H9 (cell line): ENCODE data around the gene RAB3IL1. TPM values are rescaled to one million over a fixed set of nuclear protein-coding genes. Genes with fewer than 3 reads are reported as not detected.

ENCODE experiments used
- DNase-seq: peaks from one replicate; pipeline ENCODE4 v3.0.0-alpha.2; 2017
- H2AFZ ChIP-seq: one replicate; pipeline ENCODE4 v1.6.1; 2013; ENCODE audit warnings: mild to moderate bottlenecking, low read length, control low read depth, moderate library complexity
- H2AK5ac ChIP-seq: 2 replicates; pipeline ENCODE4 v1.6.1; 2013; ENCODE audit warnings: low read length, control low read depth, mixed read lengths; ENCODE audit not compliant: insufficient read length
- H2BK120ac ChIP-seq: one replicate; pipeline ENCODE4 v1.6.1; 2013; ENCODE audit warnings: low read depth, mild to moderate bottlenecking, low read length, control low read depth, inconsistent platforms; ENCODE audit not compliant: poor library complexity, severe bottlenecking
- H2BK12ac ChIP-seq: 2 replicates; pipeline ENCODE4 v1.6.1; 2013; ENCODE audit warnings: low read length, control low read depth, mixed read lengths, low read depth; ENCODE audit not compliant: insufficient read length
- H2BK15ac ChIP-seq: 2 replicates; pipeline ENCODE4 v1.6.1; 2013; ENCODE audit warnings: low read depth, low read length, control low read depth
- H2BK20ac ChIP-seq: one replicate; pipeline ENCODE4 v1.6.1; 2013; ENCODE audit warnings: low read depth, mild to moderate bottlenecking, low read length, control low read depth, inconsistent platforms; ENCODE audit not compliant: poor library complexity, severe bottlenecking
- H2BK5ac ChIP-seq: 2 replicates; pipeline ENCODE4 v1.6.1; 2013; ENCODE audit warnings: low read length, control low read depth, mixed read lengths; ENCODE audit not compliant: insufficient read length
- H3K14ac ChIP-seq: 2 replicates; pipeline ENCODE4 v1.6.1; 2013; ENCODE audit warnings: low read length, control low read depth; ENCODE audit not compliant: insufficient read depth
- H3K18ac ChIP-seq: 2 replicates; pipeline ENCODE4 v1.6.1; 2013; ENCODE audit warnings: low read depth, mild to moderate bottlenecking, mixed read lengths, low read length, control low read depth; ENCODE audit not compliant: insufficient read length
- H3K23ac ChIP-seq: 2 replicates; pipeline ENCODE4 v1.6.1; 2013; ENCODE audit warnings: low read length, control low read depth, mixed read lengths, low read depth; ENCODE audit not compliant: insufficient read length
- H3K23me2 ChIP-seq: 2 replicates; pipeline ENCODE4 v1.6.1; 2013; ENCODE audit warnings: low read depth, mild to moderate bottlenecking, mixed read lengths, low read length, control low read depth; ENCODE audit not compliant: insufficient read length, poor library complexity, severe bottlenecking
- H3K27ac ChIP-seq: 2 replicates; pipeline ENCODE4 v1.5.1; 2013; ENCODE audit warnings: low read length, control low read depth, mixed read lengths, low read depth; ENCODE audit not compliant: insufficient read length
- H3K27me3 ChIP-seq: 2 replicates; pipeline ENCODE4 v1.6.1; 2013; ENCODE audit warnings: low read length, control low read depth, inconsistent platforms; ENCODE audit not compliant: insufficient read depth
- H3K4ac ChIP-seq: 2 replicates; pipeline ENCODE4 v1.6.1; 2013; ENCODE audit warnings: low read depth, mild to moderate bottlenecking, control low read depth, inconsistent platforms, low read length, moderate library complexity
- H3K4me1 ChIP-seq: 2 replicates; pipeline ENCODE4 v1.6.1; 2013; ENCODE audit warnings: low read length, control low read depth, inconsistent platforms; ENCODE audit not compliant: insufficient read depth
- H3K4me2 ChIP-seq: 2 replicates; pipeline ENCODE4 v1.6.1; 2013; ENCODE audit warnings: low read length, control low read depth, mixed read lengths; ENCODE audit not compliant: insufficient read length, insufficient read depth
- H3K56ac ChIP-seq: 2 replicates; pipeline ENCODE4 v1.6.1; 2013; ENCODE audit warnings: low read depth, mild to moderate bottlenecking, mixed read lengths, low read length, control low read depth; ENCODE audit not compliant: insufficient read length
- H3K79me1 ChIP-seq: 2 replicates; pipeline ENCODE4 v1.6.1; 2013; ENCODE audit warnings: low read depth, mild to moderate bottlenecking, moderate library complexity, low read length, control low read depth, inconsistent platforms; ENCODE audit not compliant: insufficient read depth, poor library complexity, severe bottlenecking
- H3K79me2 ChIP-seq: 2 replicates; pipeline ENCODE4 v1.6.1; 2013; ENCODE audit warnings: low read length, control low read depth, inconsistent platforms; ENCODE audit not compliant: insufficient read depth
- H3K9ac ChIP-seq: 2 replicates; pipeline ENCODE4 v1.6.1; 2013; ENCODE audit warnings: low read length, control low read depth, mixed read lengths; ENCODE audit not compliant: insufficient read length; ENCODE audit errors: extremely low read depth
- H3K9me3 ChIP-seq: one replicate; pipeline ENCODE4 v1.6.1; 2013; ENCODE audit warnings: low read depth, low read length, inconsistent platforms; ENCODE audit not compliant: control insufficient read depth
- H3T11ph ChIP-seq: one replicate; pipeline ENCODE4 v1.6.1; 2013; ENCODE audit warnings: mild to moderate bottlenecking, low read length, control low read depth, inconsistent platforms
- H4K20me1 ChIP-seq: one replicate; pipeline ENCODE4 v1.6.1; 2013; ENCODE audit not compliant: control insufficient read depth, insufficient read length, insufficient read depth
- H4K5ac ChIP-seq: 2 replicates; pipeline ENCODE4 v1.6.1; 2013; ENCODE audit warnings: low read depth, mild to moderate bottlenecking, mixed read lengths, low read length, control low read depth; ENCODE audit not compliant: insufficient read length
- H4K8ac ChIP-seq: replicated peaks from 2 replicates; pipeline ENCODE4 v1.6.1; 2013; ENCODE audit warnings: low read length, control low read depth, mixed read lengths, low read depth; ENCODE audit not compliant: insufficient read length
- H4K91ac ChIP-seq: 2 replicates; pipeline ENCODE4 v1.6.1; 2013; ENCODE audit warnings: low read depth, mild to moderate bottlenecking, moderate library complexity, mixed read lengths, low read length, control low read depth; ENCODE audit not compliant: insufficient read length
- H3K27ac Mint-ChIP-seq, 3 experiments: 2 replicates in 2 of 3; 3 replicates in 1 of 3; pipeline ENCODE4 v1.8.0; 2020 to 2021; ENCODE audit warnings: mixed read lengths in 3 of 3, mild to moderate bottlenecking in 1 of 3, moderate library complexity in 1 of 3
- H3K27me3 Mint-ChIP-seq: 2 replicates; pipeline ENCODE4 v1.8.0; 2021; ENCODE audit warnings: low read depth, mild to moderate bottlenecking, moderate library complexity, mixed read lengths
- H3K36me3 Mint-ChIP-seq, 3 experiments: 2 replicates in 2 of 3; 3 replicates in 1 of 3; pipeline ENCODE4 v1.8.0; 2020 to 2021; ENCODE audit warnings: low read depth in 3 of 3, mixed read lengths in 3 of 3; ENCODE audit not compliant: insufficient read depth in 1 of 3
- H3K4me1 Mint-ChIP-seq, 2 experiments: 2 replicates each; pipeline ENCODE4 v1.8.0; 2020; ENCODE audit warnings: mixed read lengths in 2 of 2
- H3K4me3 Mint-ChIP-seq, 2 experiments: 2 replicates in 1 of 2; 3 replicates in 1 of 2; pipeline ENCODE4 v1.8.0; 2020 to 2021; ENCODE audit warnings: mild to moderate bottlenecking in 2 of 2, mixed read lengths in 2 of 2, moderate library complexity in 1 of 2
- H3K9me3 Mint-ChIP-seq, 2 experiments: 2 replicates in 1 of 2; 3 replicates in 1 of 2; pipeline ENCODE4 v1.8.0; 2020; ENCODE audit warnings: mild to moderate bottlenecking in 2 of 2, mixed read lengths in 2 of 2, moderate library complexity in 1 of 2
- CTCF ChIP-seq: fragments of 200-600 bp; sonication (generic); conservative IDR thresholded peaks from 3 replicates; pipeline ENCODE4 v1.8.0; 2021; ENCODE audit warnings: antibody characterized with exemption, mild to moderate bottlenecking
- WGBS: extraction: QIAGEN DNeasy Blood & Tissue Kit; methylation state at CpG from one replicate; pipeline ENCODE4 v1.1.7; 2013; ENCODE audit warnings: missing lambda C conversion rate, low lambda C conversion rate, mixed read lengths; ENCODE audit not compliant: insufficient read length; ENCODE audit errors: extremely low coverage; 5-methylcytosine and 5-hydroxymethylcytosine counted together
- total RNA-seq: library from RNA; stranded (reverse); gene quantifications from 2 replicates; pipeline ENCODE4 v1.2.1, GENCODE V29; 2021

Gene RAB3IL1
- total RNA-seq, 1 experiment from 2014 or later = 2.4 TPM

GRCh38 chr11:61898247-61898582, 19.2 kb downstream of the RAB3IL1 start:
- no peak overlapping the region for H4K8ac ChIP-seq
- DNase-seq = no peak
- no peak overlapping the region for H3K14ac ChIP-seq
- H3K4ac ChIP-seq = no peak overlapping the region
- no peak overlapping the region for H2BK20ac ChIP-seq
- H3K4me2 ChIP-seq = no peak overlapping the region
- no peak overlapping the region for H3K56ac ChIP-seq
- no peaks in the 10 kb centered on the region for H3K9me3 ChIP-seq
- no peaks in the 10 kb centered on the region for H3K27me3 ChIP-seq
- no peak overlapping the region for H2BK12ac ChIP-seq
- H3K27ac ChIP-seq = no peak overlapping the region
- no peak overlapping the region for H2AFZ ChIP-seq
- Mint-ChIP-seq H3K4me3 (no peak overlapping the region), H3K27ac (no peak overlapping the region), H3K4me1 (peaks cover 0 to 27% of the 10 kb centered on the region in 2 experiments; a peak in 3 of 4 replicates), H3K27me3 (peaks cover 4% of the 10 kb centered on the region), H3K9me3 (no peaks in the 10 kb centered on the region), H3K36me3 (no peaks in the 10 kb centered on the region)
- H3K18ac ChIP-seq = no peak overlapping the region
- no peak overlapping the region for H4K91ac ChIP-seq
- H3K79me2 ChIP-seq = no peaks in the 10 kb centered on the region
- no peak overlapping the region for H4K5ac ChIP-seq
- no peak overlapping the region for H3T11ph ChIP-seq
- no peaks in the 10 kb centered on the region for H3K23me2 ChIP-seq
- no peak for TF ChIP-seq CTCF
- H3K79me1 ChIP-seq = no peaks in the 10 kb centered on the region
- no peak overlapping the region for H2BK15ac ChIP-seq
- no peak overlapping the region for H3K9ac ChIP-seq
- H3K4me1 ChIP-seq = no peaks in the 10 kb centered on the region
- no peaks in the 10 kb centered on the region for H4K20me1 ChIP-seq
- H2BK5ac ChIP-seq = no peak overlapping the region
- WGBS = no CpG with 5 or more reads among the region's 9 CpGs
- no peak overlapping the region for H3K23ac ChIP-seq
- no peak overlapping the region for H2BK120ac ChIP-seq
- no peak overlapping the region for H2AK5ac ChIP-seq
